ENCODE data around the gene NECAP2. TPM values are rescaled to one million over a fixed set of nuclear protein-coding genes. Genes with fewer than 3 reads are reported as not detected.
A peak's percentile ranks its signal among the peaks of the same experiment; 100 is the strongest.
"Not testable (repeated sequence)": the region's sequence is repeated elsewhere in the genome, so short reads cannot be mapped to it uniquely, and the experiment has no call there.

Gene NECAP2
- total RNA-seq, 1 donor from 2014 or later = 14.9 TPM

GRCh38 chr1:16449666-16450065 lies 9.1 kb downstream of the NECAP2 start:
- intact Hi-C loops (cut with micrococcal nuclease) = no loop called here
- DNase-seq = no peak
- Histone ChIP-seq H3K4me1 (peaks cover 12% of the 10 kb centered on the region), H3K36me3 (peaks cover 97% of the 10 kb centered on the region), H3K27ac (replicated peaks) (no peak overlapping the region), H3K27me3 (ENCODE audit: low read depth) (no peaks in the 10 kb centered on the region), H3K4me3 (no peak overlapping the region), H3K9me3 (replicated peaks) (no peaks in the 10 kb centered on the region)
- no peak for TF ChIP-seq CTCF (IDR thresholded peaks at IDR 0.05; ENCODE audit: borderline replicate concordance)

GRCh38 chr1:16450863-16451481 lies 10.4 kb downstream of the NECAP2 start:
- intact Hi-C loops (cut with micrococcal nuclease) = no loop called here
- no peak overlapping the region for H3K27ac ChIP-seq (replicated peaks)
- no peaks in the 10 kb centered on the region for H3K9me3 ChIP-seq (replicated peaks)
- H3K27me3 ChIP-seq (ENCODE audit: low read depth) = no peaks in the 10 kb centered on the region
- TF ChIP-seq CTCF (IDR thresholded peaks at IDR 0.05; ENCODE audit: borderline replicate concordance) = no peak
- H3K36me3 ChIP-seq = peaks cover 95% of the 10 kb centered on the region
- no peak for DNase-seq
- no peak overlapping the region for H3K4me3 ChIP-seq
- peaks cover 25% of the 10 kb centered on the region for H3K4me1 ChIP-seq

GRCh38 chr1:16451841-16452528 lies 11.5 kb downstream of the NECAP2 start:
- Histone ChIP-seq H3K9me3 (replicated peaks) (no peaks in the 10 kb centered on the region), H3K4me3 (no peak overlapping the region), H3K36me3 (peaks cover 95% of the 10 kb centered on the region), H3K27ac (replicated peaks) (no peak overlapping the region), H3K4me1 (peaks cover 36% of the 10 kb centered on the region), H3K27me3 (ENCODE audit: low read depth) (no peaks in the 10 kb centered on the region)
- DNase-seq = no peak
- intact Hi-C loops (cut with micrococcal nuclease) = no loop called here
- no peak for TF ChIP-seq CTCF (IDR thresholded peaks at IDR 0.05; ENCODE audit: borderline replicate concordance)

GRCh38 chr1:16454909-16455308 lies 14.4 kb downstream of the NECAP2 start:
- Histone ChIP-seq H3K36me3 (peaks cover 91% of the 10 kb centered on the region), H3K27ac (replicated peaks) (peak overlapping the region; percentile 60), H3K4me1 (peaks cover 57% of the 10 kb centered on the region)
- H3K9me3 ChIP-seq (replicated peaks); H3K4me3 ChIP-seq; H3K27me3 ChIP-seq (ENCODE audit: low read depth); intact Hi-C loops (cut with micrococcal nuclease); DNase-seq: not testable (repeated sequence)

- H3K9me3 ChIP-seq (replicated peaks); DNase-seq; H3K27ac ChIP-seq (replicated peaks); intact Hi-C loops (cut with micrococcal nuclease); H3K27me3 ChIP-seq (ENCODE audit: low read depth); H3K4me3 ChIP-seq: not testable (repeated sequence)
- H3K36me3 ChIP-seq = peaks cover 87% of the 10 kb centered on the region
- H3K4me1 ChIP-seq = peaks cover 52% of the 10 kb centered on the region
These were observed 15.6 kb downstream of the NECAP2 start for GRCh38 chr1:16456151-16456550.

GRCh38 chr1:16458831-16459230 lies 18.3 kb downstream of the NECAP2 start:
- Histone ChIP-seq H3K27ac (replicated peaks) (peak overlapping the region; percentile 18), H3K27me3 (ENCODE audit: low read depth) (no peaks in the 10 kb centered on the region), H3K9me3 (replicated peaks) (no peaks in the 10 kb centered on the region), H3K36me3 (peaks cover 72% of the 10 kb centered on the region), H3K4me1 (peaks cover 52% of the 10 kb centered on the region), H3K4me3 (no peak overlapping the region)
- DNase-seq = no peak
- intact Hi-C loops (cut with micrococcal nuclease) = no loop called here
- TF ChIP-seq CTCF (IDR thresholded peaks at IDR 0.05; ENCODE audit: borderline replicate concordance) = no peak

Data from left ventricle myocardium inferior (tissue), 1 donor.